ENCODE results near the gene HLF. TPM values are rescaled to one million over a fixed set of nuclear protein-coding genes. Genes with fewer than 3 reads are reported as not detected.
A peak's percentile ranks its signal among the peaks of the same experiment; 100 is the strongest.

Gene HLF, protein sequence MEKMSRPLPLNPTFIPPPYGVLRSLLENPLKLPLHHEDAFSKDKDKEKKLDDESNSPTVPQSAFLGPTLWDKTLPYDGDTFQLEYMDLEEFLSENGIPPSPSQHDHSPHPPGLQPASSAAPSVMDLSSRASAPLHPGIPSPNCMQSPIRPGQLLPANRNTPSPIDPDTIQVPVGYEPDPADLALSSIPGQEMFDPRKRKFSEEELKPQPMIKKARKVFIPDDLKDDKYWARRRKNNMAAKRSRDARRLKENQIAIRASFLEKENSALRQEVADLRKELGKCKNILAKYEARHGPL
- total RNA-seq: 10 to 100 TPM; 11.8 to 21.4 (median 13.4) TPM

GRCh38 chr17:55264645-55265298 lies at the start of gene HLF:
HLF (plus strand) TSS chr17:55264960; CDS start chr17:55265485, 525 bp downstream.
- peak within 1 kb of the TSS; percentile 54 to 87 (median 58) for H3K4me3 ChIP-seq
- peak; percentile 73 to 80 for DNase-seq (ENCODE audit: low spot score in 2 of 2)
- H3K4me1 ChIP-seq: no peaks in the 10 kb centered on the region
- no peaks in the 10 kb centered on the region for H3K27me3 ChIP-seq
- peak within 1 kb of the TSS; percentile 87 to 93 for H3K27ac ChIP-seq
- intact Hi-C loops (cut with DNase I; ENCODE audit: low total_unique reads): no loop called here
- peak in 2 of 3 donors; percentile 14 to 44 for TF ChIP-seq POLR2AphosphoS5 (IDR thresholded peaks at IDR 0.05)
- TF ChIP-seq CTCF (IDR thresholded peaks at IDR 0.05): no peak
- no peaks in the 10 kb centered on the region for H3K9me3 ChIP-seq
- H3K36me3 ChIP-seq: no peaks in the 10 kb centered on the region

- intact Hi-C loops (cut with DNase I; ENCODE audit: low total_unique reads): no loop called here
- no peak for TF ChIP-seq POLR2AphosphoS5 (IDR thresholded peaks at IDR 0.05)
- no peak for TF ChIP-seq CTCF (IDR thresholded peaks at IDR 0.05)
- no peak for TF ChIP-seq POLR2A (IDR thresholded peaks at IDR 0.05)
- no peaks in the 10 kb centered on the region for H3K4me1 ChIP-seq
- H3K27me3 ChIP-seq: no peaks in the 10 kb centered on the region
- DNase-seq (ENCODE audit: low spot score in 2 of 2): no peak
- H3K36me3 ChIP-seq: no peaks in the 10 kb centered on the region
- no peak overlapping the region for H3K4me3 ChIP-seq
- no peak overlapping the region for H3K27ac ChIP-seq
- no peaks in the 10 kb centered on the region for H3K9me3 ChIP-seq
These were observed 49.0 kb upstream of the HLF start for GRCh38 chr17:55215711-55216110.

DNA sequence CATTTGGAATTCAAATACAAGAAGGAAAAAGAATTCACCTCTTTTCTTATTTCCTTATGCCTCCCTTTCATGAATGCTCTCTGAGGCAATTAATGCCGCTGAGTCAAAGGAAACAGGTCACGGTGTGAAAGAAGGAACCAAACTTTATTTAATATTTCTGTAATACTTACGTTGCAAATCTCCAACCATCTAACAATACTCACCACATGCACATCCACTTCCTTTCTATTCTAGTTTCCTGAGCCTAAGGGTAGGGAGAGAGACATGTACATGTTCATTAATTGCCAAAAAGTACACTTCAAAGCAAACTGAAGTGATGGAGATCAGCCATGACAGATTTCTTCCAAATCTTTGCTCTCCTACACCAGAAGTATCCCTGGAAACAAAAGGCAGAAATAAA lies 47.9 kb upstream of the HLF start:
- intact Hi-C loops (cut with DNase I; ENCODE audit: low total_unique reads): no loop called here
- no peak for DNase-seq (ENCODE audit: low spot score in 2 of 2)

DNA sequence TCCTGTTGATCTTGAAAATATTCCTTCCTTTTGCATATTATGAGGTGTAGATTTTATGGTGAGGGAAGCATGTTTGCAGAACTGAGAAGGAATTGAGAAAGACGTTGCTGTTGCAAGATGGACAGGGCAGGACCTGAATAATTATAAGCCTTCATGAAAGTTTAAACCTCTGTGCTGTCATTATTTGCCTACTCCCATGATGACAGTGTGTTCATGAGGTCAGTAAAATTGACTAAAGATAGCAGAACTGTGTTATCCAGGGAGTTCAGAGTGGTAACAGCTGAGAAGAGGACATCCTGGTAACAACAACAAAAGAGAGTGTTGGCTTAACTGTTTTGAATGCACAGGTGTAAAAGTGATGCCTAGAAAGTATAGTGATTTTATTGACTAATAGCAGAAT lies 45.3 kb upstream of the HLF start:
- Histone ChIP-seq H3K36me3 (no peaks in the 10 kb centered on the region), H3K4me3 (no peak overlapping the region), H3K27ac (no peak overlapping the region), H3K27me3 (no peaks in the 10 kb centered on the region), H3K4me1 (no peaks in the 10 kb centered on the region), H3K9me3 (no peaks in the 10 kb centered on the region)
- no peak for DNase-seq (ENCODE audit: low spot score in 2 of 2)
- TF ChIP-seq POLR2A (IDR thresholded peaks at IDR 0.05) (no peak), POLR2AphosphoS5 (IDR thresholded peaks at IDR 0.05) (no peak), CTCF (IDR thresholded peaks at IDR 0.05) (no peak)
- intact Hi-C loops (cut with DNase I; ENCODE audit: low total_unique reads): no loop called here

More for the DNA sequence above, 47.9 kb upstream of the HLF start:
- Histone ChIP-seq H3K4me3 (no peak overlapping the region), H3K4me1 (no peaks in the 10 kb centered on the region), H3K36me3 (no peaks in the 10 kb centered on the region), H3K9me3 (no peaks in the 10 kb centered on the region), H3K27me3 (no peaks in the 10 kb centered on the region), H3K27ac (no peak overlapping the region)
- no peak for TF ChIP-seq POLR2AphosphoS5 (IDR thresholded peaks at IDR 0.05)
- no peak for TF ChIP-seq CTCF (IDR thresholded peaks at IDR 0.05)

GRCh38 chr17:55219934-55220333 lies 44.8 kb upstream of the HLF start:
- Histone ChIP-seq H3K36me3 (no peaks in the 10 kb centered on the region), H3K9me3 (no peaks in the 10 kb centered on the region), H3K4me1 (no peaks in the 10 kb centered on the region), H3K27me3 (no peaks in the 10 kb centered on the region), H3K4me3 (no peak overlapping the region), H3K27ac (no peak overlapping the region)
- TF ChIP-seq POLR2AphosphoS5 (IDR thresholded peaks at IDR 0.05): no peak
- no peak for TF ChIP-seq POLR2A (IDR thresholded peaks at IDR 0.05)
- no peak for TF ChIP-seq CTCF (IDR thresholded peaks at IDR 0.05)
- DNase-seq (ENCODE audit: low spot score in 2 of 2): no peak
- intact Hi-C loops (cut with DNase I; ENCODE audit: low total_unique reads): no loop called here
